ENCODE measurements around the gene PLIN5. TPM values are rescaled to one million over a fixed set of nuclear protein-coding genes. Genes with fewer than 3 reads are reported as not detected.

The PLIN5 gene
- total RNA-seq, 2 donors from 2014 or later = 0.17 TPM; not detected in 1

DNA sequence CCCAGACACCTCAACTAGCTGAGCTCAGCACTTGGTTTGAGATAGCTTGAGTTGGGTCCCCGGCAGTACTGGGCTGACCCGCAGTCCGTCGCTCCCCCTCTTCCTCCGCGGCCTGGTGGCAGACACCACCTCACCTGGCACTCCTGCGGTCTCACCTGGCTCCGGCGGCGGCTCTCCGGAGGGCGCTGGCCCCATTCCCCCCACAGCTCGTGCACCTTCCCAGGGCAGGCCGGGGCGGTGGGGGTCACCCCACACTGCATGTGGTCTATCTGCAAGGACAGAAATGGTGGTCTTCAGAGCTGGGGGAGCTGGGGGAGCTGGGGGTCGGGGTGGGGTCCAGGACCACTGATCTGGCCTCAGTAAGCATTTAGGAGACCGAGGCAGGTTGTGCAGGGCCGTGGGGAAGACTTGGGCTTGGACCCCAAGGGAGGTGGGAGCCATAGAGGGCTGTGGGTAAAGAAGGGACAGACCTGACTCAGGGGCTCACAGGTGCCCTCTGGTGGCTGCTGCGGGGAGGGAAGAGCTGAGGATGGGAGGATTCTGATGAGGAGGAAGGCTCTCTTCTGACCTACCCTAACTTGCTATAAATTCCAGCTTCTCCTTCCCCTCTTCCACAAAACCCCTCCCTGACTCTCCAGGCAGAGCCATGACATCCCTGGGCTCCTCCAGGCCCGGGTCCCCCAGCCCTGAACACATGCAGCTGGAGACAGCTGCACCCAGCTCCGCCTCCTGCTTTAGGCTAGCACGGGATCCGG, 10.0 kb downstream of the PLIN5 start:
- Mint-ChIP-seq H3K27me3 (no peaks in the 10 kb centered on the region), H3K36me3 (ENCODE audit: low read depth) (no peaks in the 10 kb centered on the region), H3K27ac (no peak overlapping the region), H3K9me3 (no peaks in the 10 kb centered on the region), H3K4me1 (no peaks in the 10 kb centered on the region), H3K4me3 (no peak overlapping the region)
- ATAC-seq (replicated peaks) = peak; percentile 77

DNA sequence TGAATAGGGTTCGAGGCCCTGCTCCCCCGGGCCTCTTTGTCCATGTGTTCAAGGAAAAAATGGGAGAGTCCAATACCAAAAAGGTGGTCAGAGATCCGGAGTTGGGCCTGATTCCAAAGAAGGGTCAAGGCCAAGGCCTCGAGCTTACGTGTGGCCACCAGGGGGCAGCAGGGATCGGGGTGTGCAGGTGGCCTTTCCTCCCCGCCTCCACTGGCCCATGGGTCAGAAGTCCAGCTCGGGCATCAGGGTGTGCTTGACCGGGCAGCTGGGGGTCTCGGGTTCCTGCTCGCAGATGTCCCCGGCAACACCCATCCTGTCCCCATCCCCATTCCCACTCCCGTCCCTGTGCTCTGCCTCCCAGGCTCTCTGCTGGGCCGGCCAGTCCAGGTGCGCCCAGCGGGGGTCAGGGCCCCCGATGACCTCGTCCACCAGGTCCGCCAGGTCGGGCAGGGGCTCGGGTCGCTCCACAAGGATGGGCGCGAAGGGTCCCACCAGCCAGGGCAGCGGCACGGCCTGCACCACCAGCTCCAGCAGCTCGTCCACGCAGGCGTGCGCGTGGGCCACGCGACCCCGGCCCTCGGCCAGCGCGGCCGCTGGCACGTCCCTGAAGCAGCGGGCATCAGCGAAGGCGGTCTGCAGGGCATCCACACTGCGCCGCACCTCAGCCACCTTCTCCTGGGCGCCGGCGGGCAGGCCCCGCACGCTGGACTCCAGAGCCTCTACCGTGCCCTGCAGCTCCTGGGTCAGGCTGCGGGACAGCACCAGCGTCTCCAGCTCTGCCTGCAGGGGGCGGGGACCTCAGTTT, 11.5 kb downstream of the PLIN5 start:
- H3K4me3 Mint-ChIP-seq = no peak overlapping the region
- H3K4me1 Mint-ChIP-seq = no peaks in the 10 kb centered on the region
- no peaks in the 10 kb centered on the region for H3K9me3 Mint-ChIP-seq
- H3K36me3 Mint-ChIP-seq (ENCODE audit: low read depth) = no peaks in the 10 kb centered on the region
- no peak overlapping the region for H3K27ac Mint-ChIP-seq
- no peak for ATAC-seq (replicated peaks)
- H3K27me3 Mint-ChIP-seq = peaks cover 3% of the 10 kb centered on the region

DNA sequence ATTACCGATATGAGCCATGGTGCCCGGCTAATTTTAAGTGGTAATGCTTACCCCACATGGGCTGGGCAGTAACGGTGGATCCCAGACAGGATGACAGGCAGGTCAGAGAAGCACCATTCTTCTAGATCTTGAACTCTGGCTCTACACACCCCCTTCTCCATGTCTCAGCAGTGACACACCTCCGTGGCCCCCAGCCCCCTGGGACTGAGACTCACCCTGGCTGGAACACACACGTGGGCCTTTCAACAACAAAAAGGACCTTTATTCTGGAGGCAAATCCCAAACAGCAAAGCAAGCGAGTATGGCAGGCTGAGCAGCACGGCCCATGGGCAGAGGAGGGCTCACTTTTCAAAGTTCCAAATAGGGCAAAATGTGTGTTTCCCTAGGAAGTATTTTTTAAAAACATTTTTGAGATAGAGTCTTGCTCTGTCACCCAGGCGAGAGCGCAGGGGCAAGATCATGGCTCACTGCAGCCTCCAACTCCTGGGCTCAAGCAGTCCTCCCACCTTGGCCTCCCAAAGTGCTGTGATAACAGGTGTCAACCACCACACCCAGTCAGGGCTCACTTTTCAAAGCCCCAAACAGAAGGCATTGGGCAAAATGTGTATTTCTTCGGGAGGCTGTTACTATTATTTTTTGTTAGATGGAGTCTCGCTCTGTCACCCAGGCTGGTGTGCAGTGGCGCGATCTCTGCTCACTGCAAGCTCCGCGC, 12.6 kb downstream of the PLIN5 start:
- Mint-ChIP-seq H3K4me1 (no peaks in the 10 kb centered on the region), H3K27ac (no peak overlapping the region), H3K36me3 (ENCODE audit: low read depth) (no peaks in the 10 kb centered on the region), H3K9me3 (no peaks in the 10 kb centered on the region), H3K4me3 (no peak overlapping the region), H3K27me3 (peaks cover 3% of the 10 kb centered on the region)
- no peak for ATAC-seq (replicated peaks)

DNA sequence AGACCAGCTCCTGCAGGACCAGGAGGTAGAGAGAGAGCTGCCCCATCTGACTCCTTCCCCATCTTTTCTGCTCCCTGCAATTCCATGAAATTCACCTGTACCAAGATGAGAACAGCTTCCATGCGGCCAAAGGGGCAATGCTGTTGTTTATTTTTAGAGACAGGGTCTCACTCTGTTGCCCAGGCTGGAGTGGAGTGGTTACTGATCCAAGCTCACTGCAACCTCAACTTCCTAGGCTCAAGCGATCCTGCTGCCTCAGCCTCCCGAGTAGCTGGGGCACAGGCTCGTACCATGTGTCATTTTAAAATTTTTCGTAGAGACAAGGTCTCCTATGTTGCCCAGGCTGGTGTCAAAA, 13.2 kb downstream of the PLIN5 start:
- H3K9me3 Mint-ChIP-seq = no peaks in the 10 kb centered on the region
- H3K27ac Mint-ChIP-seq = no peak overlapping the region
- no peak for ATAC-seq (replicated peaks)
- H3K4me3 Mint-ChIP-seq = no peak overlapping the region
- no peaks in the 10 kb centered on the region for H3K4me1 Mint-ChIP-seq
- no peaks in the 10 kb centered on the region for H3K36me3 Mint-ChIP-seq (ENCODE audit: low read depth)
- peaks cover 3% of the 10 kb centered on the region for H3K27me3 Mint-ChIP-seq

DNA sequence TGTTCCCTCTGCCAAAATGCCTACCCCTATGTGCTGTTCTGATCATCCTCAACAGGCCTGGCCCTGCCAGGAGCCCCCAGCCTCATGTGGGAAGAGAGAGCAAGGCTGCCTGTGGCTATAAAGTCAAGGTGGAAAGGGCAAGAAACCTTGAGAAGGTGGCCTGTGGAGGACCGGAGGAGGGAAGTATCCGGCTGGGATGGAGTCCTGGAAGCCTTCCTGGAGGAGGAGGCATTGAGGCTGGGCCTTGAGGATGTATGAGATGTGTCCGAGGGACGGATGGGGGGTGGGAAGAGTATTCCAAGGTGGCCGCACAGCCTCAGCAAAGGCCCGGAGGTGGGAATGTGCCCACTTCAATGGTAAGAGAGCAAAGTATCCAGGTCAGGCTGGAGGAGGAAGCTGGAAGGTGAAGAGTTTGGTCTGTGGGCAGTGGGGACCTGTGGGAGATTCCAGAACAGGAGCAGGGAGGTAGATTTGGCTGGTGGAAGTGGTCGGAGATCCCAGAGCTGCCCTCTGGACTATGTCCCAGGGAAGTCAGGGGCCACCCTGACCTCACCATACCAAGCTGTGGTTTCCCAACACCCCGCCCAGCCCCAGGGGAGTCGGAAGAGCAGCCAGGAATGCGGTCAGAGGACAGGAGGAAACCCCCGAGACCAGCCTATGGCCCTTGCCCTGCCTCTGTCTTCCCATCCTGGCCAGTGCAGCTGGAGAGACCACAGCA, 13.7 kb downstream of the PLIN5 start:
- no peaks in the 10 kb centered on the region for H3K36me3 Mint-ChIP-seq (ENCODE audit: low read depth)
- no peak overlapping the region for H3K4me3 Mint-ChIP-seq
- H3K4me1 Mint-ChIP-seq = no peaks in the 10 kb centered on the region
- H3K9me3 Mint-ChIP-seq = no peaks in the 10 kb centered on the region
- H3K27me3 Mint-ChIP-seq = peaks cover 3% of the 10 kb centered on the region
- no peak for ATAC-seq (replicated peaks)
- no peak overlapping the region for H3K27ac Mint-ChIP-seq

DNA sequence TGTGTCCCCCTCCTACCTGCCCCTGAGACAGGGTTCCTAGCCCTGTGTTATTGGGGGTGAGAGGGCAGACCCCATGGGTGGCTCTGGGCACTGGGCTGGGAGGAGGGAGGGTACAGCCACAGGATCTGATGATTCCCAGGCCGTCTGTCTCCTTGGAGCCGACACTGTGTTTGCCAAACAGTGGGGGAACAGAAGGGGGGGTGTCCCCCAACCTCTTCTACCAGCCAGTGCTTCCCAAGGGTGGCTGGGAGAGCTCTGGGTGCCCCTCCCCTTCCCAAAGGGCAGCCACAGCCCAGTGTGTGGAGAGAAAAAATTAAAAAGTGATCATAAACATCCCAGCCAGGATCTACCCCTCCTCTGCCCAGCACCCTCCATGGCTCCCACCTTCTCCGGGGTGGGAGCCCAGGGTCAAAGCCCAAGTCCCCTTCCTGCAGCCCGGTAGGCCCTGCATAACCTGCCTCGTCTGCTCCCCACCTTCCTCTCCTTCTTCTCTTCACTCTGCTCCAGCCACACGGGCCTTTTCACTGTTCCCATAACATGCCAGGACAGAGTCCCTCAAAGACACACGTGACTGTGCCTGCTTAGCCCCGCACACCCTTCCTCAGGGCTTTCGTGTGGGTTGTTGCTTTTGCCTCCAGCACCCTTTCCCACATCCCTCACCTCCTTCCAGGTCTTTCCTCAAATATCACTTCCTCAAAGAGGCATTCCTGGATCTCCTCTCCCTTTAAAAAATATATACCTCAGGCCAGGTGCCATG, 15.3 kb downstream of the PLIN5 start:
- no peaks in the 10 kb centered on the region for H3K4me1 Mint-ChIP-seq
- peaks cover 3% of the 10 kb centered on the region for H3K27me3 Mint-ChIP-seq
- ATAC-seq (replicated peaks) = no peak
- no peaks in the 10 kb centered on the region for H3K9me3 Mint-ChIP-seq
- no peak overlapping the region for H3K4me3 Mint-ChIP-seq
- H3K36me3 Mint-ChIP-seq (ENCODE audit: low read depth) = no peaks in the 10 kb centered on the region
- H3K27ac Mint-ChIP-seq = no peak overlapping the region

DNA sequence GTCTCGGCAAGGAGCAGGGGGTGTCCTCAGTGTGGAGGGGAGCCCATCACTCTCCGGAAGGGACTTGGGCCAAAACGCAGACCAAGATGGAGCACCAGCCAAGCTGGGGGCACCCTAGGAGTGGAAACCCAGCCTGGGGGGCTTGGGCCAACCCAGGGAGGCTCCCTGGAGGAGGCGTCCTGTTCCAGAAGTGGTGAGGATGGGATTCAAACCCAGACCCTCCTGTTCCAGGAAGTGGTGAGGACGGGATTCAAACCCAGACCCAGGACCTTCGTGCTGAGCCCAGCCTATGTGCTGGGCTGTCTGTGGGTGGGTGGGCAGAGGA, 15.9 kb downstream of the PLIN5 start:
- Mint-ChIP-seq H3K4me3 (no peak overlapping the region), H3K9me3 (no peaks in the 10 kb centered on the region), H3K27me3 (peaks cover 3% of the 10 kb centered on the region), H3K27ac (no peak overlapping the region), H3K4me1 (no peaks in the 10 kb centered on the region), H3K36me3 (ENCODE audit: low read depth) (no peaks in the 10 kb centered on the region)
- ATAC-seq (replicated peaks) = no peak

DNA sequence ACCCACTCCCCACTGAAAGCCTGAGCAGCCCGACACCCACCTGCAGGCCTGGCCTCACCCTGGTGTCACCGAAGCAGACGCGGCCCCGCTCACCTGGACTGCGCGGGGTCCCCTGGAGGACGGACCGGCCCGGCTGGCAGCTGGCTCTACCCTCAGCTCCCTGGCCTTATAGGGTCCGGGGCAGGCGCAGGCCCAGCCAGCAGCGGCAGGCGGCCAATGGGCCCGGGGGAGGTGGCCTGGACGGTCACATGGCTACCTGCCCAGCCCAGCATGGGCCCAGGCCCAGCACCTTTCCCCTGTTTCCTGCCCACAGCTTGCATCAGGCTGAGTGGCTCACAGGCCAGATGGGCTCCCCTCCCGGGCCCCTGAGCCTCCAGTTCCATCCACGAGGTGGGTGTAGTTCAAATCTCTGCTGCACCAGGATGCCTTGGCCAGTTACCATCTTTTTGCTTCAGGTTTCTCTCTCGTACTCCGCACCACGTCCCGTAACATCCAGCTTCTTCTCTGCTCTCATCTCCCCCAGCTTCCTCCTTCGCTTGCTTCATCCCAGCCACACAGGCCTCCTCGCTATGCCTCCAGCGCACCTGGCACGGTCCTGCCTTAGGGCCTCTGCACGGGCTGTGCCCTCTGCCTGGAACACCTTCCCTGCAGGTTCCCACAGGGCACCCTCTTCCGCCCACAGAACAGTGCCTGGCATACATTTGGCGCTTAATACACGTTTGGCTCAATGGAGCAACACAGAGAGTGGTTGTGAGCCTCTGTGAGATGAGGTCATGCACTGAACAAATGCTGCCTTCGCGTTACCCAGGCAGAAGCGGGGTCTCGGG, 16.5 kb downstream of the PLIN5 start, which contains the start of gene PLIN4:
TSS of gene PLIN4 (minus strand) at position 142 of the 827 bp plus-strand sequence. CDS start 214 bp downstream, outside the sequence.
- no peaks in the 10 kb centered on the region for H3K9me3 Mint-ChIP-seq
- ATAC-seq (replicated peaks) = no peak
- H3K36me3 Mint-ChIP-seq (ENCODE audit: low read depth) = no peaks in the 10 kb centered on the region
- H3K4me1 Mint-ChIP-seq = no peaks in the 10 kb centered on the region
- peaks cover 3% of the 10 kb centered on the region for H3K27me3 Mint-ChIP-seq
- H3K4me3 Mint-ChIP-seq = no peak within 1 kb of the TSS
- no peak within 1 kb of the TSS for H3K27ac Mint-ChIP-seq

DNA sequence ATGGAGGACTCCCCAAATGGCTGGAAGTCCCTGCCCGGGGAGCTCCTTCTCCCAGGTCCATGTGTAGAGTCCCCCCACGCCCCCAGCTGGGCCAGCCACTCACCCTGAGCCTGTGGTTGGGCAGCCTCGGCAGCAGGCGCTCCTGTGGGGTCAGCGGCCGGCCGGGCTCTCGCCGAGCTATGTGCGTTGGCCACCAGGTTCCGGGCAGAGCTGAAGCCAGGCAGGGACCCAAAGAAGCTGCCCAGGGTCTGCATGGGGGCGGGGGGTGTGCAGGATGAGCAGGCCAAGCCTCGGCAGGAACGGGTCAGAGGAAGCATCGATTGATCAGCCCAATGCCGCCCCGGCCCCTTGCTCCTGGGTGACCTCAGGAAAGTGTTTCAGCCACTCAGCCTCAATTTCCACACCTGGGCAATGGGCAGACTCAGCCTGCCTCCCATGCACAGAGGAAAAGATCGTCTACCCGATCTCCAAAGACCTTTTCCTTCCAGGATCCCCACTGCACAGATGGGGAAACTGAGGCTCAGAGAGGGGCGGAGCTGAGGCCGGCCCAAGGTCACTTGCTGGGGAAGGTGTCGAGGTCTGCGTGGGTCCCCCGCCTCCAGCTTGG, 17.5 kb downstream of the PLIN5 start:
- no peak for ATAC-seq (replicated peaks)
- H3K4me1 Mint-ChIP-seq = no peaks in the 10 kb centered on the region

DNA sequence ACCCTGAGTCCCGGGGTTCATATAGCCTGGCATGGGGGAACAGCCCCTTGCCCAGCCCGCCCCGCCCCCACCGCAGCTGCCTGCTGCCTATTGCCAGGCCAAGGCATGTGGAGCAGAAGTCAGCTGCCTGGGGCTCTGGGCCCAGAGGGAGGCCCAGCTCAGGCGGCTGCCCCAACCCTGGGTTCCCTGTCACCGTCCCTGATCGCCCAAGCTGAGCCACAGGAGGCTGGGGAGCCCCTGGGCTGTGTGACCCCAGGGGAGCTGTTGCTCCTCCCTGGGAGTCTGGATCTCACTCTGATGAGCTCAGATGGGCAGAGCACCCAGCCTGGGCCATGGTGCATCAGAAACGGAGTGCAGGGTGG, 18.1 kb downstream of the PLIN5 start:
- no peak for ATAC-seq (replicated peaks)
- H3K27ac Mint-ChIP-seq = no peak overlapping the region
- no peak overlapping the region for H3K4me3 Mint-ChIP-seq
- H3K4me1 Mint-ChIP-seq = no peaks in the 10 kb centered on the region
- H3K36me3 Mint-ChIP-seq (ENCODE audit: low read depth) = no peaks in the 10 kb centered on the region
- H3K27me3 Mint-ChIP-seq = peaks cover 3% of the 10 kb centered on the region
- H3K9me3 Mint-ChIP-seq = no peaks in the 10 kb centered on the region

More for the DNA sequence above, 17.5 kb downstream of the PLIN5 start:
- Mint-ChIP-seq H3K27me3 (peaks cover 3% of the 10 kb centered on the region), H3K4me3 (no peak overlapping the region), H3K9me3 (no peaks in the 10 kb centered on the region), H3K27ac (no peak overlapping the region), H3K36me3 (ENCODE audit: low read depth) (no peaks in the 10 kb centered on the region)

DNA sequence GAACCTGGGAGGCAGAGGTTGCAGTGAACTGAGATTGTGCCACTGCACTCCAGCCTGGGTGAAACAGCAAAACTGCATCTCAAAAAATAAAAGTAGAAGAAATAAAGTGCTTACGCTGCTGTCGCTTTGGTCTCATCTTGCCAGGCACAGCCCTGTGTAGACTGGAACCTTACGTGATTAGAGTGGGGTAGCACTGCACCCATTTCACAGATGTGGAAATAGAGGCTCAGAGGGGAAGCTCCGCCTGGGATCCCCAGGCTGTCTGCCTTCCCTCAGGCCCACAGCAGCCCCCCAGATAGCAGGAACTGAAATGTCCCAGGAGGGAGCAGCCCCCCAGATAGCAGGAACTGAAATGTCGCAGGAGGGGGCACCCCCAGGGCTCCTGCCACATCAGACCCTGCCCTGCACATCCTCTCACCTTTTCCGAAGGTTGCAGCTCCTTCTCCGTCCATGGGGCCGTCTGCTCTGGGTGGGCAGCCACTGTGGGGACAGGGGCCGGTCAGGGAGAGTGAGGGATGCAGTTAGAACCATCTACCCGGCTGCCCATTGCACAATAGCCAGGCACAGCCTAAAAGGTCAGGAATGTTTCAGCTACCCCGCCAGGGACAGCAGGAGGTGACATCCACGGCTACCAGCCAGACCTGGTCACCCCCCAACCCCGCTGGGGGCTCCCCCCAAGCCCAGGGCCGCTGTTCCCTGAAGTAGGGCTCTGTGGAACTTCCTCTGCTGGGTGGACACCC, 18.7 kb downstream of the PLIN5 start:
- H3K4me3 Mint-ChIP-seq = no peak overlapping the region
- no peaks in the 10 kb centered on the region for H3K9me3 Mint-ChIP-seq

DNA sequence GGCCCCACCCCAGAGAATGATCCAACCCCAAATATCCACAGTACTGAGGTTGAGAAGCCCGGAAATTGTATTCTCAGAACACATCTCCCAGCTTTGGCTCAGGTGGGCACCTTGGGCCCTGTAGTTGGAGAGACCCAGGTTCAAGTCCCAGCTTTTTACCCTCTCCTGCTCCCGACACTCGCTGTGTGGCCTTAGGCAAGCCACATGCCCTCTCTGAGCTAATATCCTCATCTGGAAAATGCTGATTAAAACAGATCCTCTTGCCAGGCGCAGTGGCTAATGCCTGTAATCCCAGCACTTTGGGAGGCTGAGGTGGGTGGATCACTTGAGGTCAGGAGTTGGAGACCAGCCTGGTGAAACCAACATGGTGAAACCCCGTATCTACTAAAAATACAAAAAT, 19.3 kb downstream of the PLIN5 start:
- Mint-ChIP-seq H3K27me3 (peaks cover 3% of the 10 kb centered on the region), H3K9me3 (no peaks in the 10 kb centered on the region), H3K27ac (no peak overlapping the region), H3K4me3 (no peak overlapping the region), H3K36me3 (ENCODE audit: low read depth) (no peaks in the 10 kb centered on the region), H3K4me1 (no peaks in the 10 kb centered on the region)
- ATAC-seq (replicated peaks) = no peak

More for the DNA sequence above, 18.7 kb downstream of the PLIN5 start:
- no peak overlapping the region for H3K27ac Mint-ChIP-seq
- H3K36me3 Mint-ChIP-seq (ENCODE audit: low read depth) = no peaks in the 10 kb centered on the region
- H3K27me3 Mint-ChIP-seq = peaks cover 3% of the 10 kb centered on the region
- no peaks in the 10 kb centered on the region for H3K4me1 Mint-ChIP-seq
- ATAC-seq (replicated peaks) = no peak
